Measurements from ENCODE around the gene CMTM7.

- TF ChIP-seq, protein P1, sequence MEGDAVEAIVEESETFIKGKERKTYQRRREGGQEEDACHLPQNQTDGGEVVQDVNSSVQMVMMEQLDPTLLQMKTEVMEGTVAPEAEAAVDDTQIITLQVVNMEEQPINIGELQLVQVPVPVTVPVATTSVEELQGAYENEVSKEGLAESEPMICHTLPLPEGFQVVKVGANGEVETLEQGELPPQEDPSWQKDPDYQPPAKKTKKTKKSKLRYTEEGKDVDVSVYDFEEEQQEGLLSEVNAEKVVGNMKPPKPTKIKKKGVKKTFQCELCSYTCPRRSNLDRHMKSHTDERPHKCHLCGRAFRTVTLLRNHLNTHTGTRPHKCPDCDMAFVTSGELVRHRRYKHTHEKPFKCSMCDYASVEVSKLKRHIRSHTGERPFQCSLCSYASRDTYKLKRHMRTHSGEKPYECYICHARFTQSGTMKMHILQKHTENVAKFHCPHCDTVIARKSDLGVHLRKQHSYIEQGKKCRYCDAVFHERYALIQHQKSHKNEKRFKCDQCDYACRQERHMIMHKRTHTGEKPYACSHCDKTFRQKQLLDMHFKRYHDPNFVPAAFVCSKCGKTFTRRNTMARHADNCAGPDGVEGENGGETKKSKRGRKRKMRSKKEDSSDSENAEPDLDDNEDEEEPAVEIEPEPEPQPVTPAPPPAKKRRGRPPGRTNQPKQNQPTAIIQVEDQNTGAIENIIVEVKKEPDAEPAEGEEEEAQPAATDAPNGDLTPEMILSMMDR (IDR thresholded peaks at IDR 0.05), result no peak
- no peak for TF ChIP-seq POLR2A (IDR thresholded peaks at IDR 0.05)
These were observed 31.9 kb downstream of the CMTM7 start for GRCh38 chr3:32423534-32423933.

All from thyroid gland (tissue), 4 donors.